ENCODE results near the gene KCNG1.

The KCNG1 gene

DNA sequence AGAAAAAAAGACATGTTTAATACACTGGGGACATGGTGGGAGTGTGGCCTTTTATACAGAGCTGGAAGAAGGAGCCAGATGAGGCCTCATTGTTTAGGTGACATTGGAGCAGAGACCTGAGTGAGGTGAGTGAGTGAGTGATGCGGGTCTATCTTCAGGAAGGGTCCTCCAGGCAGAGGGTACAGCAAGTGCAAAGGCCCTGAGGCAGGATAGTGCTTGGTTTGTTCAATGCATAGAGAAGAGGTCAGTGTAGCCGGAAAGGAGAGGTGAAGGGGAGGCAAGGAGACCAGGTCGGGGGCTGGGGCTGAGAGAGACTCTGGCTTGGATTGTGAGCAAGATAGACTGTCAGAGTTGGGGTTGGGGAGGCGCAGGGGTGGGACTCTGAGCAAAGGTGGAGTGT is 23.6 kb downstream of the KCNG1 start:
- no peak for DNase-seq (ENCODE audit: low read depth)
- no peak overlapping the region for H3K4me3 ChIP-seq (ENCODE audit: low read depth, low read length)
- TF ChIP-seq, protein P1, sequence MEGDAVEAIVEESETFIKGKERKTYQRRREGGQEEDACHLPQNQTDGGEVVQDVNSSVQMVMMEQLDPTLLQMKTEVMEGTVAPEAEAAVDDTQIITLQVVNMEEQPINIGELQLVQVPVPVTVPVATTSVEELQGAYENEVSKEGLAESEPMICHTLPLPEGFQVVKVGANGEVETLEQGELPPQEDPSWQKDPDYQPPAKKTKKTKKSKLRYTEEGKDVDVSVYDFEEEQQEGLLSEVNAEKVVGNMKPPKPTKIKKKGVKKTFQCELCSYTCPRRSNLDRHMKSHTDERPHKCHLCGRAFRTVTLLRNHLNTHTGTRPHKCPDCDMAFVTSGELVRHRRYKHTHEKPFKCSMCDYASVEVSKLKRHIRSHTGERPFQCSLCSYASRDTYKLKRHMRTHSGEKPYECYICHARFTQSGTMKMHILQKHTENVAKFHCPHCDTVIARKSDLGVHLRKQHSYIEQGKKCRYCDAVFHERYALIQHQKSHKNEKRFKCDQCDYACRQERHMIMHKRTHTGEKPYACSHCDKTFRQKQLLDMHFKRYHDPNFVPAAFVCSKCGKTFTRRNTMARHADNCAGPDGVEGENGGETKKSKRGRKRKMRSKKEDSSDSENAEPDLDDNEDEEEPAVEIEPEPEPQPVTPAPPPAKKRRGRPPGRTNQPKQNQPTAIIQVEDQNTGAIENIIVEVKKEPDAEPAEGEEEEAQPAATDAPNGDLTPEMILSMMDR (IDR thresholded peaks at IDR 0.05; ENCODE audit: control insufficient read depth, extremely low read depth, insufficient read depth) = no peak

DNA sequence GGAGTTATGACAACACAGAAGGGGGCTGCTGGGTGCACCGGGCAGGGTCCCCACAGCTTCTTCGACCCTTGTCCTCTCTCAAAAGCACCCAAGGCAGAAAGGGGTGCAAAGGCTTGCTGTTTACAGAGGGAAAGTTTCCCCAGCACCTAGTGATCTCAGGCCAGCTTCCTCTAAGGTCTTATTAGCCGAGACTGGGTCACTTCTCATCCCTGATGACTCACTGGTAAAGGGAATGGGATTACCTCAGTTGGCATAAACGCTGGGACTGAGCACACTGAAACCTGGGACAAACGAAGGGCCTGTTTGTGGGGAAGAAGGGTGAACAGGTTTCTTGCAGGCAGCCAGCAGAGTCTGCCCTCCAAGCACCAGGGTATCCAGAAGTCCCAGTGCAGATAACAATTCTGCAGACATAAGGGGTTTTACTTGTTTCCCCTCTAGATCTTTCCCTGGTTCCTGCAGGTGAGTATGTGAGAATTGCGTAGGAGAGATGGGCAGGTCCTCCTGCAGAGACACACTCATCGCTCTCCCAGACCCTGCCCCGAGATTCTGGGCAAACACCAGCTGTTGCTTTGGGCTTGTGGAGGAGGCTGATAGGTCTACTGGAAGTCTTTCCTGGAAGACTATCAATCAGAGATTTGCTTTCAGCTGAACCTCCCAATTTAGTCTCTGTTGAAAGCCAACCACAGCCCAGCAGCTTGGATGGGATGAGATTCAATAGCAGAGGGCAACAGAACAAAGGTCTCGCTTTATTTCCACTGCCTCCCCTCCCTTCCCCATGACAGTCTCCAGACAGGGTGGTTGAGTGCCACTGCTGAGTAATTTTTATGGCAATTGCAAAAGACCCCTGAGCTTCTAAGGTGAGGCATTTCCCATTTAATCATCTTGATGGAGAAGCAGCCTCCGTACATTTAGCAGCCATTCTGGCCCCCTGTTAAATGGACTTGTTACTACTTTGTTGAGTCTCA is 25.7 kb downstream of the KCNG1 start:
- H3K4me3 ChIP-seq (ENCODE audit: low read depth, low read length) = no peak overlapping the region
- DNase-seq (ENCODE audit: low read depth) = no peak
- TF ChIP-seq, protein P1 (IDR thresholded peaks at IDR 0.05; ENCODE audit: control insufficient read depth, extremely low read depth, insufficient read depth) = no peak

DNA sequence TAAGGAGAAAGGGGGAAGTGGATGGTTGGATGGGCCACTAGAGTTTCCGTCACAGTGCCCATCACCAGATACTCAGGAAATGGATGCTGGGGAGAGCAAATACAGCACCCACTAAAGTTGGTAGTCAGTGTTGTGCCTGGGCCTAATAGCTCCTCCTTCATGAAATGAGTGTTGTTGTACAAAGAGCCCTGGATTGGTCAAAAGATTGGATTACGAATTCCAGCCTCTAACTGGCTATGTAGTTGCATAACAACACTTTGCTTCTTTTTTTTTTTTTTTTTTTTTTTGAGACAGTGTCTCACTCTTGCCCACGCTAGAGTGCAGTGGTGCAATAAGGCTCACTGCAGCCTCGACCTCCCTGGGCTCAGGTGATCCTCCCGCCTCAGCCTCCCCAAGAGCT is 27.4 kb downstream of the KCNG1 start:
- H3K4me3 ChIP-seq (ENCODE audit: low read depth, low read length) = no peak overlapping the region
- TF ChIP-seq, protein P1 (IDR thresholded peaks at IDR 0.05; ENCODE audit: control insufficient read depth, extremely low read depth, insufficient read depth) = no peak
- no peak for DNase-seq (ENCODE audit: low read depth)

DNA sequence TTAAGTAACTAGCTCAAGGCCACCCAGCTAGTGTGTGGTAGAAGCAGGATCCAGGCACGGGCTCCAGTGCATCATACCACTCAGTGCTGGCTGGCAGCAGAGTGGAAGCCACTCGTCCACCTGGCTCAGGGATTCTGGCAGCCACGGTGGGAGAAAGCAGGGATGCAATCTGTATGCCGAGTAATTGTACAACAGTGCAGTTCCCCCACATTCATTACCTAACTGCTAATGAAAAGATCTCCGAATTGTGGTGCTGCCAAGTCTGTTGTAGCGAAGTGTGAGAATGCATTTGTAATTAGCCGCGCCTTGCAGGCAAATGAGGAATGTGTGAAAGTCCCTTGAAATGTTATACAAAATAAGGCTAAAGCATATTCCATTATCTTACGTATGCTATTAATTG is 29.0 kb downstream of the KCNG1 start:
- DNase-seq (ENCODE audit: low read depth) = no peak
- H3K4me3 ChIP-seq (ENCODE audit: low read depth, low read length) = no peak overlapping the region
- TF ChIP-seq, protein P1 (IDR thresholded peaks at IDR 0.05; ENCODE audit: control insufficient read depth, extremely low read depth, insufficient read depth) = no peak

DNA sequence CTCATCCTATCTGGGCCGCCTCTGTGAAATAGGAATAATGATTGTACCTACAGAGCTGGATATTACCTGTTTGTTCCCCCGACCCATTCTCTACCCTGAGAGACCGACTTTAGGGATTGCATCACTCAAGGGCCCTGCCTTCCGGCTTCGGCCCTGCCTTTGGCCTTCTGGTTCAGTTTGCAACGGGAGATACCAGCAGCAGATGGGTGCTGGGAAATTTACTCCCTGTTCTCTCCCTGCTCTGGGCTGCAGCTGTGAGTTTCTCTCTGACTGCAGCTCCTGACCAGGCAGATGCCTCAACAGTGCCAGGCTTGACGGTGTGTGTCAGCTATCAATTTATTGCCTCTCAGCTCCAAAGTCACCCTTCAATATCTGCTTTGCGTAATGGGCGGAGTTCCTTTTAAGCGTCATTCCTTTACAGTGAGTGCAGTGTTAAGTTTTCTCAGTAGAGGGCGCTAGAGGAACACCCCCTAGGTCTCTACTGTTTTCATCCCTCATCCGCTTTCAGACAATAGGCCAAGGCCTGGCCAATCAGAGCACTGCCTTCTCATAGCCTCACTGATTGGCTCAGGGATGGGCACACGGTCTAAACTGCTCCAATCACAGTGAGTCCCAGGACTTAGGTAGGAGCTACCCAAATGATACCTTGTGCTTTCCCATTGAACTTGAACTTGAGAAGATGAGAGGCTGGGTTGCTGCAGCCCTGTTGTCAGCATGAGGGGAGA is 30.0 kb downstream of the KCNG1 start:
- TF ChIP-seq, protein P1 (IDR thresholded peaks at IDR 0.05; ENCODE audit: control insufficient read depth, extremely low read depth, insufficient read depth) = peak; percentile 77
- DNase-seq (ENCODE audit: low read depth) = peak; percentile 72
- H3K4me3 ChIP-seq (ENCODE audit: low read depth, low read length) = no peak overlapping the region

DNA sequence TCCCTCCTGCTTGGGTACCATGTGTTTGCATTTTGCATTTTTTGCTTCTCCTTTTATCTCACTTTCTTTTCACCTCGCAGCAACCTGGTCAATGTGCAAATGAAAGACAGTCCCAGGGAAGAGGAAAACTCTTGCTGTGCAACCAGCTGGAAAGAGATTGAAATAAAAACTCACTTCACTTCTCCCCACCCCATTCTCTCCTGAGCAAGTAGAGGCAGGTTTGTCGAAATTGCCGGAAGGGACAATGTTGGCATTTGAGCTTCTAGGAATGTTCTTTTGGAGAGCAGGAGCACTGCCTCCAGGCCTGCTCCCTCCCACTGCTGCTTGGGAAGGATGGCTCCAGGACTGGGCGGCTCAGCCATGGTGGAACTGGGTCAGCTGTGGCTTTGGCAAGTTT is 30.6 kb downstream of the KCNG1 start:
- DNase-seq (ENCODE audit: low read depth) = no peak
- no peak overlapping the region for H3K4me3 ChIP-seq (ENCODE audit: low read depth, low read length)
- TF ChIP-seq, protein P1 (IDR thresholded peaks at IDR 0.05; ENCODE audit: control insufficient read depth, extremely low read depth, insufficient read depth) = no peak
